Measurements from ENCODE around the gene BYSL. TPM values are rescaled to one million over a fixed set of nuclear protein-coding genes. Genes with fewer than 3 reads are reported as not detected.
A peak's percentile ranks its signal among the peaks of the same experiment; 100 is the strongest.

BYSL gene
- total and polyA plus RNA-seq, 2 donors (not counting 3 experiments of a cell fraction or from before 2014, with no cell fraction given): 33.1 to 41.8 TPM

DNA sequence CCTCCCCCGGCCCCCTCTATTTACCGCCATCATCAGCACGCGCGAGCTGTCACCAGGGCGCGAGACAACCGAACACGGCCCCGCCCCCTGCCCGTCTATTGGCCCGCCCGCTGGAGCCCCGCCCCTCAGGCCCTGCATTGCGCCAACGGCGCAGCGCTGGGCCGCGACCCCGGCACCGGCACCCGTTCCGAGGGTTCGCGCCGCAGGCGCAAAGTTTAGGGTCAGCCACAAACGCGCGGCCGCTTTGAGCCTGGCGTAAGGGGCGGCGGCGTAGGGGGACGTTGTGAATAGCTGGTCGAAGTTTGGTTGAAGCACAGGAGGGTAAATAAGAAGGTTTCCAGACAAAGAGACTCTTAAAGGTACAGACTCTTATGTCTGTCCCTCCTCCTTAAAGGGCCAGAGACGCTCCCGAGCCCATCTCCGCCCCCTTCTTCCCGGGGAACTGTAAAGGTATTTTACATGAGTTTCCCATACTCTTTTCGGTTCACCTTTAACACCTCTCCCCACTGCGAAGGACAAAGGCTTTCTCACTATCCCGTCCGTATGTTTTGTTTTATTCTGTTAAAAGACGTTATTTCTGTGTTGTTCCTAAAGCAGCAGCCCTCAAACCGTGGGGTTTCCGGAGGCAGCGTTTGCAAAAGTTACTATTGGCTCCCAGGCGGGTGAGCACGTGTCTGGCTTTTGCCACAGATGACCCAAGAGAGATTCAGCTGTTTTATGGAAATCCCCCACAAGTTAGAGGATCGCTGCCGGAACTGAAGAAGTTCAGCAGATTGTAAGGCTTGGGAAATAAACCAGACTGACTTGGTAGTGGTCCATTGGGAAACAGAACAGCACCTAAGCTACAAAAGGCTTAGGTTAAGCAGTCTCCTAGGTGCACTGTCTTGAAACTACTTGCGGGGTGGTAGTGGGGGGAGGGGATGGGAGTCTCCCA, 25.7 kb upstream of the BYSL start, which contains the start of gene USP49:
USP49 (minus strand) TSS at position 76 of the 934 bp plus-strand sequence. CDS start 88,392 bp downstream, outside the sequence.
- BruUV-seq (replicated peaks): TSS peak; percentile 70
- FAIRE-seq (peak; percentile 89), DNase-seq (ENCODE audit: low read depth, low spot score) (peak; percentile 89)
- Histone ChIP-seq H3K4me1 (ENCODE audit: control insufficient read depth, extremely low read depth, insufficient read depth, low read length) (peaks cover 12% of the 10 kb centered on the region), H3K9ac (replicated peaks; ENCODE audit: extremely low read depth, insufficient read depth, low read length) (peak within 1 kb of the TSS; percentile 70), H3K4me3 (replicated peaks in 1 of 3; ENCODE audit: insufficient read depth in 1 of 3, low read depth in 1 of 3, low read length in 3 of 3) (peak within 1 kb of the TSS; percentile 70 to 78 (median 72)), H2AFZ (ENCODE audit: low read depth, low read length) (peak within 1 kb of the TSS; percentile 90), H3K27me3 (ENCODE audit: control insufficient read depth in 2 of 2, insufficient read depth in 2 of 2, low read length in 2 of 2) (peaks cover 0 to 2% of the 10 kb centered on the region in 2 experiments), H3K9me3 (replicated peaks; ENCODE audit: control insufficient read depth, insufficient read depth, low read length) (no peaks in the 10 kb centered on the region), H3K9me1 (replicated peaks; ENCODE audit: control insufficient read depth, extremely low read depth, insufficient read depth, low read length) (no peaks in the 10 kb centered on the region), H3K27ac (ENCODE audit: insufficient read depth, low read depth, low read length) (peak within 1 kb of the TSS; percentile 84), H3K79me2 (ENCODE audit: control insufficient read depth, insufficient read depth, low read length) (no peaks in the 10 kb centered on the region), H4K20me1 (replicated peaks; ENCODE audit: control insufficient read depth, extremely low read depth, insufficient read depth, low read length) (no peaks in the 10 kb centered on the region), H3K4me2 (ENCODE audit: insufficient read depth, low read length) (peak within 1 kb of the TSS; percentile 81), H3K36me3 (ENCODE audit: control insufficient read depth in 2 of 2, extremely low read depth in 1 of 2, insufficient read depth in 2 of 2, low read length in 2 of 2) (no peaks in the 10 kb centered on the region)
- TF ChIP-seq EZH2 (IDR thresholded peaks at IDR 0.05; ENCODE audit: borderline replicate concordance, low read depth, low read length, severe bottlenecking) (no peak), GATA2 (IDR thresholded peaks at IDR 0.05; ENCODE audit: insufficient read depth, insufficient read length, low read depth, low read length) (no peak), MYC (IDR thresholded peaks at IDR 0.05; ENCODE audit: low read depth, low read length) (no peak), POLR2A (IDR thresholded peaks at IDR 0.05; ENCODE audit: low read depth, low read length) (peak; percentile 70), JUN (IDR thresholded peaks at IDR 0.05; ENCODE audit: borderline replicate concordance, insufficient read depth, insufficient read length, low read depth) (no peak), POLR2AphosphoS5 (IDR thresholded peaks at IDR 0.05; ENCODE audit: insufficient read depth, low read depth, low read length) (peak; percentile 84)
- TF ChIP-seq, protein P1, sequence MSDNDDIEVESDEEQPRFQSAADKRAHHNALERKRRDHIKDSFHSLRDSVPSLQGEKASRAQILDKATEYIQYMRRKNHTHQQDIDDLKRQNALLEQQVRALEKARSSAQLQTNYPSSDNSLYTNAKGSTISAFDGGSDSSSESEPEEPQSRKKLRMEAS (IDR thresholded peaks at IDR 0.05; ENCODE audit: insufficient read depth, insufficient read length): peak; percentile 63
- ChIA-PET CTCF (interaction anchor here (0.9 to 1.9 kb wide), 7 partner anchors 26 to 149 kb away, joined by 3 to 14 read pairs (median 9); partner anchors contain the start of genes BYSL, MED20 and TOMM6), POLR2A (interaction anchor here (0.6 to 1.0 kb wide), 3 partner anchors 26 to 111 kb away, joined by 3 to 4 read pairs (median 4); partner anchors contain the start of genes BYSL, CCND3 and MED20)
- intact Hi-C loops (cut with micrococcal nuclease) (loop anchor here (1.0 to 2.0 kb wide), 6 partner anchors 22 to 149 kb away; partner anchors contain the start of genes BYSL, MED20 and TOMM6), dilution Hi-C loops (cut with MboI; ENCODE audit: extremely low pct_ligation_motif_present, low sequenced_read_pairs) (no loop called here)

Measured in endothelial cell of umbilical vein (primary cell).